GM23338 (cell line): ENCODE results near the gene CEP85. TPM values are rescaled to one million over a fixed set of nuclear protein-coding genes. Genes with fewer than 3 reads are reported as not detected.

Experiments
- ATAC-seq: fragments of 200-7000 bp; cut with Tn5 transposase; 3 replicates; pipeline ENCODE4 v1.9.1; 2020
- DNase-seq: peaks from one replicate; pipeline ENCODE4 v3.0.0-alpha.2; 2015; ENCODE audit warnings: low spot score
- H2AFZ ChIP-seq: fragments of 200-600 bp; sonication (generic); 2 replicates; pipeline ENCODE4 v1.8.0; 2016; ENCODE audit warnings: antibody characterized with exemption, mild to moderate bottlenecking, moderate library complexity
- H3F3A ChIP-seq: fragments of 200-600 bp; sonication (generic); replicated peaks from 2 replicates; pipeline ENCODE4 v1.8.0; 2017; ENCODE audit warnings: antibody characterized with exemption, mixed run types, low read depth
- H3K27ac ChIP-seq: fragments of 200-600 bp; sonication (generic); 2 replicates; pipeline ENCODE4 v1.6.1; 2016; ENCODE audit warnings: low read depth
- H3K27me3 ChIP-seq: fragments of 200-600 bp; sonication (generic); 2 replicates; pipeline ENCODE4 v1.8.0; 2016; ENCODE audit warnings: mild to moderate bottlenecking, mixed run types, moderate library complexity; ENCODE audit not compliant: insufficient read depth
- H3K36me3 ChIP-seq: fragments of 200-600 bp; sonication (generic); 2 replicates; pipeline ENCODE4 v1.8.0; 2016; ENCODE audit warnings: mild to moderate bottlenecking; ENCODE audit not compliant: insufficient read depth
- H3K4me1 ChIP-seq: fragments of 200-600 bp; sonication (generic); 2 replicates; pipeline ENCODE4 v1.8.0; 2016; ENCODE audit warnings: mild to moderate bottlenecking, moderate library complexity; ENCODE audit not compliant: insufficient read depth
- H3K4me2 ChIP-seq: fragments of 200-600 bp; sonication (generic); 2 replicates; pipeline ENCODE4 v1.7.1; 2017; ENCODE audit warnings: mixed run types
- H3K4me3 ChIP-seq: fragments of 200-600 bp; sonication (generic); 2 replicates; pipeline ENCODE4 v1.6.1; 2016; ENCODE audit warnings: mixed run types
- H3K79me2 ChIP-seq: fragments of 200-600 bp; sonication (generic); replicated peaks from 2 replicates; pipeline ENCODE4 v1.8.0; 2017; ENCODE audit warnings: mild to moderate bottlenecking; ENCODE audit not compliant: insufficient read depth
- H3K9me2 ChIP-seq: fragments of 200-600 bp; sonication (generic); 2 replicates; pipeline ENCODE4 v1.8.0; 2017; ENCODE audit not compliant: insufficient read depth
- H4K20me1 ChIP-seq: fragments of 200-600 bp; sonication (generic); replicated peaks from 2 replicates; pipeline ENCODE4 v1.8.0; 2017; ENCODE audit warnings: mild to moderate bottlenecking; ENCODE audit not compliant: insufficient read depth
- H3K27ac Mint-ChIP-seq: 2 replicates; pipeline ENCODE4 v1.8.0; 2020; ENCODE audit warnings: inconsistent platforms, mild to moderate bottlenecking, moderate library complexity, mixed read lengths
- H3K27me3 Mint-ChIP-seq: 3 replicates; pipeline ENCODE4 v1.8.0; 2022; ENCODE audit warnings: low read depth, mild to moderate bottlenecking, moderate library complexity, mixed read lengths, inconsistent platforms; ENCODE audit not compliant: insufficient read depth, poor library complexity
- H3K36me3 Mint-ChIP-seq: 3 replicates; pipeline ENCODE4 v1.8.0; 2021; ENCODE audit warnings: low read depth, mild to moderate bottlenecking, inconsistent platforms, moderate library complexity, mixed read lengths
- H3K4me1 Mint-ChIP-seq: 3 replicates; pipeline ENCODE4 v1.8.0; 2020; ENCODE audit warnings: mild to moderate bottlenecking, inconsistent platforms, mixed read lengths
- H3K4me3 Mint-ChIP-seq: 3 replicates; pipeline ENCODE4 v1.8.0; 2021; ENCODE audit warnings: moderate library complexity, mild to moderate bottlenecking, inconsistent platforms, mixed read lengths
- H3K9me3 Mint-ChIP-seq: 3 replicates; pipeline ENCODE4 v1.8.0; 2020; ENCODE audit warnings: moderate library complexity, mild to moderate bottlenecking, inconsistent platforms, mixed read lengths
- CREB1 ChIP-seq: fragments of 250-450 bp; sonication (Bioruptor Pico); IDR thresholded peaks from 2 replicates; pipeline ENCODE4 v1.5.0; 2020; ENCODE audit warnings: low read depth, mild to moderate bottlenecking, moderate library complexity
- CTCF ChIP-seq, 2 experiments: fragments of 200-600 bp in 1 of 2; sonication (generic) in 1 of 2; conservative IDR thresholded peaks; 2 replicates each; pipeline versions ENCODE4 v1.5.1 to v1.6.1; 2016 to 2017; ENCODE audit warnings: antibody characterized with exemption in 2 of 2, low read depth in 2 of 2, mild to moderate bottlenecking in 2 of 2, moderate library complexity in 1 of 2
- ETS1 ChIP-seq: IDR thresholded peaks from 2 replicates; pipeline ENCODE4 v1.6.1; 2016; ENCODE audit warnings: antibody characterized with exemption
- EZH2phosphoT487 ChIP-seq: fragments of 200-600 bp; sonication (generic); IDR thresholded peaks from one replicate; pipeline ENCODE4 v1.8.1; 2018; ENCODE audit warnings: antibody characterized with exemption; ENCODE audit not compliant: unreplicated experiment
- JUNB ChIP-seq: IDR thresholded peaks from one replicate; pipeline ENCODE4 v1.6.1; 2016; ENCODE audit warnings: antibody characterized with exemption; ENCODE audit not compliant: unreplicated experiment
- NANOG ChIP-seq: IDR thresholded peaks from 2 replicates; pipeline ENCODE4 v1.6.1; 2016; ENCODE audit warnings: antibody characterized with exemption, borderline replicate concordance
- POLR2AphosphoS5 ChIP-seq: IDR thresholded peaks from 2 replicates; pipeline ENCODE4 v1.6.1; 2016; ENCODE audit warnings: antibody characterized with exemption, low read depth
- REST ChIP-seq: IDR thresholded peaks from one replicate; pipeline ENCODE4 v1.6.1; 2018; ENCODE audit warnings: antibody characterized with exemption; ENCODE audit not compliant: unreplicated experiment
- ZNF114 ChIP-seq: fragments of 250-450 bp; sonication (Bioruptor Pico); IDR thresholded peaks from 2 replicates; pipeline ENCODE4 v1.5.0; 2020; ENCODE audit warnings: mild to moderate bottlenecking, moderate library complexity
- polyA plus RNA-seq: library from polyadenylated mRNA; unstranded; fragments of >200 nt; fragmentation: Nextera tagmentation; extraction: Ambion mirVana; gene quantifications from 2 replicates; pipeline ENCODE4 v1.2.1, GENCODE V29; 2016
- total RNA-seq: library from RNA; depleted of rRNA; stranded (reverse); fragments of >200 nt; shearing (Covaris generic); gene quantifications from 2 replicates; pipeline ENCODE4 v1.2.3, GENCODE V29; 2014

The CEP85 gene
- total and polyA plus RNA-seq, 2 experiments from 2014 or later: 12.8 to 36.8 TPM

- Histone ChIP-seq H3K4me3 (no peak overlapping the region), H3K4me2 (no peak overlapping the region), H2AFZ (0 out of 2 replicates have a peak overlapping the region, but pooled peaks have one; percentile 23), H3K27ac (no peak overlapping the region), H3K9me2 (no peaks in the 10 kb centered on the region), H3K4me1 (peaks cover 4% of the 10 kb centered on the region; the same call in 1 of the 2 replicates), H3K27me3 (no peaks in the 10 kb centered on the region), H3K36me3 (no peaks in the 10 kb centered on the region), H3K79me2 (no peaks in the 10 kb centered on the region), H3F3A (no peaks in the 10 kb centered on the region), H4K20me1 (0 out of 2 replicates have a peak, but pooled peaks cover 3% of the 10 kb centered on the region)
- ATAC-seq: peak; percentile 42
- H3K4me1 Mint-ChIP-seq: peaks cover 26% of the 10 kb centered on the region
- H3K36me3 Mint-ChIP-seq: no peaks in the 10 kb centered on the region; the same call in 2 of the 3 replicates
- no peak for TF ChIP-seq ETS1
- no peak for TF ChIP-seq CREB1 (CRISPR knock-in tag)
- TF ChIP-seq REST: no peak
- no peak for TF ChIP-seq JUNB
- H3K9me3 Mint-ChIP-seq: no peaks in the 10 kb centered on the region
- H3K27me3 Mint-ChIP-seq: peaks cover 3% of the 10 kb centered on the region
- DNase-seq: no peak
- H3K27ac Mint-ChIP-seq: 0 out of 2 replicates have a peak overlapping the region, but pooled peaks have one; percentile 31
- 0 out of 3 replicates have a peak overlapping the region, but pooled peaks have one; percentile 21 for H3K4me3 Mint-ChIP-seq
Observed at GRCh38 chr1:26290882-26291261, 56.9 kb downstream of the CEP85 start.

- Mint-ChIP-seq H3K4me1 (peaks cover 26% of the 10 kb centered on the region), H3K9me3 (no peaks in the 10 kb centered on the region), H3K27ac (no peak overlapping the region), H3K36me3 (no peaks in the 10 kb centered on the region; the same call in 2 of the 3 replicates), H3K4me3 (no peak overlapping the region), H3K27me3 (peaks cover 3% of the 10 kb centered on the region)
- H2AFZ ChIP-seq: 0 out of 2 replicates have a peak overlapping the region, but pooled peaks have one; percentile 23
- no peaks in the 10 kb centered on the region for H3K9me2 ChIP-seq
- no peaks in the 10 kb centered on the region for H3F3A ChIP-seq
- no peak for DNase-seq
- H3K27me3 ChIP-seq: no peaks in the 10 kb centered on the region
- no peak overlapping the region for H3K4me2 ChIP-seq
- H3K4me3 ChIP-seq: no peak overlapping the region
- H4K20me1 ChIP-seq: no peaks in the 10 kb centered on the region
- no peak overlapping the region for H3K27ac ChIP-seq
- no peaks in the 10 kb centered on the region for H3K36me3 ChIP-seq
- H3K4me1 ChIP-seq: peaks cover 4% of the 10 kb centered on the region; the same call in 1 of the 2 replicates
- H3K79me2 ChIP-seq: no peaks in the 10 kb centered on the region
- ATAC-seq: no peak; the same call in 2 of the 3 replicates
- TF ChIP-seq JUNB: no peak
- no peak for TF ChIP-seq REST
- TF ChIP-seq CREB1 (CRISPR knock-in tag): no peak
- TF ChIP-seq POLR2AphosphoS5: no peak
- TF ChIP-seq ZNF114 (CRISPR knock-in tag): no peak
- no peak for TF ChIP-seq NANOG
- no peak for TF ChIP-seq EZH2phosphoT487
- no peak for TF ChIP-seq CTCF (conservative IDR thresholded peaks at IDR 0.05; ENCODE audit: low read depth in 2 of 2)
Observed at GRCh38 chr1:26291433-26291832, 57.4 kb downstream of the CEP85 start.
